ENCODE measurements around the gene SLC6A12.

- no peak for TF ChIP-seq POLR2A (IDR thresholded peaks at IDR 0.05; ENCODE audit: low read length)
- no peak for TF ChIP-seq GATA1 (IDR thresholded peaks at IDR 0.05; ENCODE audit: low read depth, low read length)
Observed at GRCh38 chr12:140162-140561, 73.8 kb downstream of the SLC6A12 start.
